HEK293T (cell line): ENCODE measurements around the gene DYNC1LI1.
"Not testable (repeated sequence)": the region's sequence is repeated elsewhere in the genome, so short reads cannot be mapped to it uniquely, and the experiment has no call there.

ENCODE experiments used
- CTCF ChIA-PET: fragments of 350-600 bp; formaldehyde crosslinking; extraction: SDS; loops from one replicate; lab custom pipeline; 2021; ENCODE audit warnings: antibody characterized with exemption, inconsistent platforms; lab: Yijun Ruan, JAX
- POLR2A ChIA-PET: fragments of 350-600 bp; formaldehyde crosslinking; extraction: SDS; loops from one replicate; lab custom pipeline; 2020; ENCODE audit warnings: antibody characterized with exemption, inconsistent platforms; lab: Yijun Ruan, JAX
- DNase-seq: peaks from one replicate; pipeline ENCODE4 v3.0.0; 2012; ENCODE audit warnings: mixed read lengths; ENCODE audit errors: extremely low spot score
- ARNT ChIP-seq: fragments of 450-650 bp; IDR thresholded peaks from 2 replicates; pipeline ENCODE4 v1.6.1; 2017; ENCODE audit warnings: mild to moderate bottlenecking
- BHLHE40 ChIP-seq: fragments of 450-650 bp; IDR thresholded peaks from 2 replicates; pipeline ENCODE4 v1.6.1; 2016; ENCODE audit warnings: mild to moderate bottlenecking, moderate library complexity, borderline replicate concordance
- CTBP1 ChIP-seq: fragments of 450-650 bp; IDR thresholded peaks from 2 replicates; pipeline ENCODE4 v1.6.1; 2016; ENCODE audit warnings: borderline replicate concordance
- ELF4 ChIP-seq: fragments of 450-650 bp; IDR thresholded peaks from 2 replicates; pipeline ENCODE4 v1.6.1; 2017; ENCODE audit warnings: antibody characterized with exemption
- FOXA1 ChIP-seq: fragments of 450-650 bp; IDR thresholded peaks from 2 replicates; pipeline ENCODE4 v1.6.1; 2016; ENCODE audit warnings: mild to moderate bottlenecking
- FOXK2 ChIP-seq: fragments of 450-650 bp; IDR thresholded peaks from 2 replicates; pipeline ENCODE4 v1.6.1; 2016; ENCODE audit warnings: mild to moderate bottlenecking
- FOXM1 ChIP-seq: fragments of 450-650 bp; IDR thresholded peaks from 2 replicates; pipeline ENCODE4 v1.6.1; 2017; ENCODE audit warnings: mild to moderate bottlenecking, borderline replicate concordance
- HDGF ChIP-seq: fragments of 450-650 bp; IDR thresholded peaks from 2 replicates; pipeline ENCODE4 v1.6.1; 2017; ENCODE audit warnings: antibody characterized with exemption, borderline replicate concordance
- L3MBTL2 ChIP-seq: fragments of 450-650 bp; conservative IDR thresholded peaks from 2 replicates; pipeline ENCODE4 v1.6.1; 2016; ENCODE audit warnings: mild to moderate bottlenecking
- LEF1 ChIP-seq: fragments of 450-650 bp; IDR thresholded peaks from 2 replicates; pipeline ENCODE4 v1.6.1; 2017; ENCODE audit warnings: mild to moderate bottlenecking, borderline replicate concordance
- NFRKB ChIP-seq: fragments of 450-650 bp; IDR thresholded peaks from 2 replicates; pipeline ENCODE4 v1.6.1; 2016; ENCODE audit warnings: mild to moderate bottlenecking, moderate library complexity
- SP1 ChIP-seq: fragments of 450-650 bp; IDR thresholded peaks from 2 replicates; pipeline ENCODE4 v1.6.1; 2017
- SUZ12 ChIP-seq: fragments of 450-650 bp; IDR thresholded peaks from 2 replicates; pipeline ENCODE4 v1.6.1; 2016; ENCODE audit warnings: mild to moderate bottlenecking
- TARDBP ChIP-seq: fragments of 450-650 bp; IDR thresholded peaks from 2 replicates; pipeline ENCODE4 v1.6.1; 2016
- ZNF384 ChIP-seq: fragments of 450-650 bp; IDR thresholded peaks from 2 replicates; pipeline ENCODE4 v1.6.1; 2016
- TF ChIP-seq, protein P1 (sequence below): fragments of 450-650 bp; IDR thresholded peaks from 2 replicates; pipeline ENCODE4 v1.6.1; 2016

Gene DYNC1LI1

GRCh38 chr3:32591186-32591585 lies 20.5 kb upstream of the DYNC1LI1 start:
- DNase-seq, result no peak
- TF ChIP-seq FOXK2 (no peak), ELF4 (no peak), CTBP1 (no peak), NFRKB (no peak)
- ChIA-PET CTCF (no interaction called here), POLR2A (no interaction called here)

DNA sequence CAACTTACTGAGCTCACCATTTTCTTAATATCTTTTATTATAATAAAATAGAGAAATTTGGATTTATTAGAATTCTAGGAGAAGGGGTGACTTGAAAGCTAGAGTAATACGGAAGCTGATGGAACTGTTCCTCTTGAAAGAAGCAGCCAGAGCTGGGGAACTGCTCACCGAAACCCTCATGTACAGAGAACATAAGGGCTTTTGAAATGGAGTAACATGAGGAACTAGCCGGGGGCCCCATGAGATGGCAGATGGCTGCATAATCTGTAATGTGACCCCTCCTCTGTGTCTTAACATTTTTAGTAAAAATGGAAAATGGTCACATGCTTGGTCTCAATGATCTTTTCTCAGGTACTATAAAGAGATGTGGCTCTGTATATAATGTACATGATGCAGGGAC lies 15.7 kb upstream of the DYNC1LI1 start:
- POLR2A ChIA-PET, result no interaction called here
- no peak for DNase-seq
- TF ChIP-seq FOXM1, result no peak
- no peak for TF ChIP-seq FOXA1
- no peak for TF ChIP-seq LEF1
- TF ChIP-seq TARDBP, result no peak
- TF ChIP-seq, protein P1, sequence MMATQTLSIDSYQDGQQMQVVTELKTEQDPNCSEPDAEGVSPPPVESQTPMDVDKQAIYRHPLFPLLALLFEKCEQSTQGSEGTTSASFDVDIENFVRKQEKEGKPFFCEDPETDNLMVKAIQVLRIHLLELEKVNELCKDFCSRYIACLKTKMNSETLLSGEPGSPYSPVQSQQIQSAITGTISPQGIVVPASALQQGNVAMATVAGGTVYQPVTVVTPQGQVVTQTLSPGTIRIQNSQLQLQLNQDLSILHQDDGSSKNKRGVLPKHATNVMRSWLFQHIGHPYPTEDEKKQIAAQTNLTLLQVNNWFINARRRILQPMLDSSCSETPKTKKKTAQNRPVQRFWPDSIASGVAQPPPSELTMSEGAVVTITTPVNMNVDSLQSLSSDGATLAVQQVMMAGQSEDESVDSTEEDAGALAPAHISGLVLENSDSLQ, result no peak
- CTCF ChIA-PET, result interaction anchor here (1.6 kb wide), 1 partner anchor 11 kb away, joined by 3 read pairs; no protein-coding TSS in a partner anchor

- ChIA-PET CTCF (interaction anchor here (1.6 kb wide), 1 partner anchor 9 kb away, joined by 3 read pairs; no protein-coding TSS in a partner anchor), POLR2A (no interaction called here)
- no peak for TF ChIP-seq FOXK2
- TF ChIP-seq CTBP1, result no peak
- DNase-seq, result no peak
Measured at GRCh38 chr3:32584660-32585059, 14.0 kb upstream of the DYNC1LI1 start.

- POLR2A ChIA-PET, result no interaction called here
- no peak for TF ChIP-seq ELF4
- no peak for TF ChIP-seq TARDBP
- no peak for DNase-seq
- CTCF ChIA-PET, result no interaction called here
Measured at GRCh38 chr3:32583708-32584107, 13.1 kb upstream of the DYNC1LI1 start.

GRCh38 chr3:32578669-32579068 lies 8.0 kb upstream of the DYNC1LI1 start:
- DNase-seq, CTCF ChIA-PET, POLR2A ChIA-PET: not testable (repeated sequence)

- no peak for DNase-seq
- CTCF ChIA-PET, result no interaction called here
- POLR2A ChIA-PET, result no interaction called here
- no peak for TF ChIP-seq ELF4
- TF ChIP-seq SUZ12, result no peak
- TF ChIP-seq FOXM1, result no peak
- no peak for TF ChIP-seq TARDBP
- TF ChIP-seq HDGF, result no peak
- TF ChIP-seq, protein P1, result no peak
- no peak for TF ChIP-seq FOXA1
Measured at GRCh38 chr3:32577581-32578556, 7.2 kb upstream of the DYNC1LI1 start.

DNA sequence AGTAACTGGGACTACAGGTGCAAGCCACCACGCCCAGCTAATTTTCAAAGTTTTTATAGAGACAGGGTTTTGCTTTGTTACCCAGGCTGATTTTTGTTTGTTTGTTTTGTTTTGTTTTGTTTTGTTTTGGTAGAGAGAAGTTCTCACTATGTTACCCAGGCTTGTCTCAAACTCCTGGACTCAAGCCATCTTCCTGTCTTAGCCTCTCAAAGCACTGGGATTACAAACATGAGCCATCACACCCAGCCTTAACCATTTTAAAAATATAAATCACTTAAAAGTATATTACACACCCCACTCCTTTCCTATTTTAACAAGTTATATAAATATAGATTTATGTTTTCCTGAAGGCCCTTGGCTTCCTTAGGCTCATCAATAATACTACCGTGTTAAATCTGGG lies 6.5 kb upstream of the DYNC1LI1 start:
- ChIA-PET POLR2A (no interaction called here), CTCF (interaction anchor here (0.6 kb wide), 1 partner anchor 39 kb away, joined by 4 read pairs; no protein-coding TSS in a partner anchor)
- no peak for DNase-seq
- TF ChIP-seq SP1 (no peak), LEF1 (no peak), FOXM1 (no peak), TARDBP (no peak), NFRKB (no peak), FOXK2 (no peak), L3MBTL2 (no peak), SUZ12 (no peak), FOXA1 (no peak), ELF4 (no peak), ZNF384 (no peak), HDGF (no peak), ARNT (no peak)
- TF ChIP-seq, protein P1, result no peak

DNA sequence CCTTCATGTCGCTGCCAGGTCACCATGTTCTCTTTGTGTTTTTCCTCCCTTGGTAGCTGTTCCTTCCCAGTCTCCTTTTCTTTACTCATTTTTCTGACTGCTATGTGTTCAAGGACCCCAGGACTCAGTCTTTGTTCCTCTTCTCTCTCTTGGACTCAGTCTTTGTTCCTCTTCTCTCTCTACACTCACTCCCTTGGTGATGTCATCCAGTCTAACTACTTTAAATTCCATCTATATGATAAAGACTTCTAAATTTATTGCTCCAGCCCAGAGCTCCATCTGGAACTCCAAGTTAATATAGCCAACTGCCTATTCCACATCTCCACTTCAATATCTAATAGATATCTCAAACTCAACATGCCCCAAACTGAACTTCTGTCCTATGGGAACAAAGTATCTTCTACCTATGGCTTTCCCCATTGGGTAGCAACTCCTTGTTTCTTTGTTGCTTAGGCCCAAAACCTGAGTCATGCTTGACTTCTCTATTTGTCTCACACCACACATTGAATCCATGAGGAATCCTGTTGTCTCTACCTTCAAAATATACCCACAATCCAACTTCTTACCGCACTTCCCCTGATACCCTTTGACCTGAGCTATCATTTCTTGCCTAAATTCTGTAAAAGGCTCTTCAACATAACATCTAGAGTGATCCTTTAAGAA lies 4.9 kb upstream of the DYNC1LI1 start:
- no peak for DNase-seq
- ChIA-PET CTCF (interaction anchor here (0.9 kb wide), 1 partner anchor 10 kb away, joined by 3 read pairs; no protein-coding TSS in a partner anchor), POLR2A (no interaction called here)
- TF ChIP-seq, protein P1, result no peak
- TF ChIP-seq ELF4, result no peak
- TF ChIP-seq L3MBTL2, result no peak
- no peak for TF ChIP-seq FOXK2
- TF ChIP-seq BHLHE40, result no peak
- no peak for TF ChIP-seq ZNF384
- TF ChIP-seq CTBP1, result no peak
- TF ChIP-seq NFRKB, result no peak
- TF ChIP-seq LEF1, result no peak
- TF ChIP-seq ARNT, result no peak
- TF ChIP-seq FOXA1, result no peak
- TF ChIP-seq FOXM1, result no peak
- TF ChIP-seq HDGF, result no peak
- TF ChIP-seq SP1, result no peak
- TF ChIP-seq SUZ12, result no peak
- no peak for TF ChIP-seq TARDBP
